ENCODE results near the gene TTC22.

DNA sequence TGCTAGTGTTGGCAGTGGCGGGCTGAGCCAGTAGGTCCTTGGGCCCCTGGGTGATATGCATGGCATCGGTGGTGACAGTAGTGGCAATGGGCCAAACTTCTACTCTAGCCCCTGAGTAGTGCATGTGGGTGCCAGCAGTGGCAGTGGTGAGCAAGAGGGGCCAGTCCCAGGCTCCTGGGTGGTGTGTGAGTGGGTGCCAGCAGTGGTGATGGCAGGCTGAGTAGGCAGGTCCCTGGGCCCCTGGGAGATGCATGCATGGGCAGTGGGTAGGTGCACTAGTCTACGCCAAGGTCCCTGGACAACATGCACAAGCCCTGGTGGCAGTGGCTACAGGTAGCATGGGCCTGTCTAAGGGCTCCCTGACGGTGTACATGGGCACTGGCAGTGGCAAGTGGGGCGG lies 24.6 kb upstream of the TTC22 start:
- TF ChIP-seq POLR2A (IDR thresholded peaks at IDR 0.05; ENCODE audit: low read length) (no peak), RAD21 (conservative IDR thresholded peaks at IDR 0.05 in 1 of 2, IDR thresholded peaks at IDR 0.05 in 1 of 2) (no peak), SMC3 (IDR thresholded peaks at IDR 0.05) (no peak), JUN (IDR thresholded peaks at IDR 0.05) (no peak), RNF2 (IDR thresholded peaks at IDR 0.05; ENCODE audit: borderline replicate concordance, low read depth) (no peak), POLR2AphosphoS2 (conservative IDR thresholded peaks at IDR 0.05; ENCODE audit: low read length) (no peak), EP300 (IDR thresholded peaks at IDR 0.05) (no peak), FOSL2 (IDR thresholded peaks at IDR 0.05) (no peak), FOSL2 (CRISPR knock-in tag; IDR thresholded peaks at IDR 0.05) (no peak)
- TF ChIP-seq, protein P1, sequence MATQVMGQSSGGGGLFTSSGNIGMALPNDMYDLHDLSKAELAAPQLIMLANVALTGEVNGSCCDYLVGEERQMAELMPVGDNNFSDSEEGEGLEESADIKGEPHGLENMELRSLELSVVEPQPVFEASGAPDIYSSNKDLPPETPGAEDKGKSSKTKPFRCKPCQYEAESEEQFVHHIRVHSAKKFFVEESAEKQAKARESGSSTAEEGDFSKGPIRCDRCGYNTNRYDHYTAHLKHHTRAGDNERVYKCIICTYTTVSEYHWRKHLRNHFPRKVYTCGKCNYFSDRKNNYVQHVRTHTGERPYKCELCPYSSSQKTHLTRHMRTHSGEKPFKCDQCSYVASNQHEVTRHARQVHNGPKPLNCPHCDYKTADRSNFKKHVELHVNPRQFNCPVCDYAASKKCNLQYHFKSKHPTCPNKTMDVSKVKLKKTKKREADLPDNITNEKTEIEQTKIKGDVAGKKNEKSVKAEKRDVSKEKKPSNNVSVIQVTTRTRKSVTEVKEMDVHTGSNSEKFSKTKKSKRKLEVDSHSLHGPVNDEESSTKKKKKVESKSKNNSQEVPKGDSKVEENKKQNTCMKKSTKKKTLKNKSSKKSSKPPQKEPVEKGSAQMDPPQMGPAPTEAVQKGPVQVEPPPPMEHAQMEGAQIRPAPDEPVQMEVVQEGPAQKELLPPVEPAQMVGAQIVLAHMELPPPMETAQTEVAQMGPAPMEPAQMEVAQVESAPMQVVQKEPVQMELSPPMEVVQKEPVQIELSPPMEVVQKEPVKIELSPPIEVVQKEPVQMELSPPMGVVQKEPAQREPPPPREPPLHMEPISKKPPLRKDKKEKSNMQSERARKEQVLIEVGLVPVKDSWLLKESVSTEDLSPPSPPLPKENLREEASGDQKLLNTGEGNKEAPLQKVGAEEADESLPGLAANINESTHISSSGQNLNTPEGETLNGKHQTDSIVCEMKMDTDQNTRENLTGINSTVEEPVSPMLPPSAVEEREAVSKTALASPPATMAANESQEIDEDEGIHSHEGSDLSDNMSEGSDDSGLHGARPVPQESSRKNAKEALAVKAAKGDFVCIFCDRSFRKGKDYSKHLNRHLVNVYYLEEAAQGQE (IDR thresholded peaks at IDR 0.05) = no peak
- TF ChIP-seq, protein P2, sequence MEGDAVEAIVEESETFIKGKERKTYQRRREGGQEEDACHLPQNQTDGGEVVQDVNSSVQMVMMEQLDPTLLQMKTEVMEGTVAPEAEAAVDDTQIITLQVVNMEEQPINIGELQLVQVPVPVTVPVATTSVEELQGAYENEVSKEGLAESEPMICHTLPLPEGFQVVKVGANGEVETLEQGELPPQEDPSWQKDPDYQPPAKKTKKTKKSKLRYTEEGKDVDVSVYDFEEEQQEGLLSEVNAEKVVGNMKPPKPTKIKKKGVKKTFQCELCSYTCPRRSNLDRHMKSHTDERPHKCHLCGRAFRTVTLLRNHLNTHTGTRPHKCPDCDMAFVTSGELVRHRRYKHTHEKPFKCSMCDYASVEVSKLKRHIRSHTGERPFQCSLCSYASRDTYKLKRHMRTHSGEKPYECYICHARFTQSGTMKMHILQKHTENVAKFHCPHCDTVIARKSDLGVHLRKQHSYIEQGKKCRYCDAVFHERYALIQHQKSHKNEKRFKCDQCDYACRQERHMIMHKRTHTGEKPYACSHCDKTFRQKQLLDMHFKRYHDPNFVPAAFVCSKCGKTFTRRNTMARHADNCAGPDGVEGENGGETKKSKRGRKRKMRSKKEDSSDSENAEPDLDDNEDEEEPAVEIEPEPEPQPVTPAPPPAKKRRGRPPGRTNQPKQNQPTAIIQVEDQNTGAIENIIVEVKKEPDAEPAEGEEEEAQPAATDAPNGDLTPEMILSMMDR (IDR thresholded peaks at IDR 0.05) = no peak

Data from A549 (cell line).